Measurements from ENCODE around the gene DENND2C. TPM values are rescaled to one million over a fixed set of nuclear protein-coding genes. Genes with fewer than 3 reads are reported as not detected.

The DENND2C gene
- total RNA-seq, 3 donors from 2014 or later (not counting 1 experiment from before 2014, with no cell fraction given): 1.6 to 6.7 (median 1.7) TPM

DNA sequence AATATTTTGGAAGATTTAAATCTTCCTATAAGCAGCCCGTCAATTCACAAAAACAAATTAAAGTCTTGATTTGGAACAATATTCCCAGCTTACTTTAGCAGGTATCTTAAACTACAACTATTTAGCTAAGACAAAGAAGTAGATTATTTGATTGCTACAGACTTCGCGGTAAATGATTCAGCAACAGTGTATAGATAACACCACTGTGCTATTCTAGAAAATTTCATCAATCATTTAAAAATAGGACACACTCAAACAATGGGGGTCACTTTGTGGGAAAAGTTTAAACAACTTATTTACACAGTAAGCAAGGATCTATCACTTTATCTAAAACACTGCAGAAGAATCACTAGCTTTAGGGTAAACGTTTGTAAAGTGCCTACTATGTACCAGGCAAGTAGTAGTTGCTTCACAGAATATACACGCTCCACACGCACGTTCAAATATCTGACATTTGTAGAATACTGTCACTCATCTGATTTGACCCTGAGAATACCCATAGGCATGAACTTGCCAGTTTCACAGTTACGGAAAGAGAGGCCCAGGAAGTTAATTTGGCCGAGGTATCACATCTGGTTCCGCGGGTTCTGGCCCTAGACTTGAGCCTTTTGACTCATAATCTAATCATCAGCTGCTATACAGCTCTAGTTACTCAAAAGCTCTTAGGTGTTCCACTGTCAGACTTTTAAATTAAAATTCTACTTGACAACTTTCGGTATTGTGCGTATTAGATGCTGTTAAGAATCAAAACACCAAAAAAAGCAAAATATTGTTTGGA is 876 bp downstream of the DENND2C start:
- H3K27ac Mint-ChIP-seq: peak overlapping the region in 1 of 2 donors; percentile 79
- Histone ChIP-seq H3K27me3 (ENCODE audit: control insufficient read depth, insufficient read depth, low read length) (peaks cover 14% of the 10 kb centered on the region), H3K4me1 (ENCODE audit: control insufficient read depth, insufficient read depth, low read length) (peaks cover 13% of the 10 kb centered on the region), H3K36me3 (ENCODE audit: control insufficient read depth, insufficient read depth, low read length) (no peaks in the 10 kb centered on the region), H3K9me3 (ENCODE audit: control insufficient read depth, insufficient read depth, low read length) (no peaks in the 10 kb centered on the region), H3K27ac (ENCODE audit: low read length) (no peak overlapping the region), H3K4me3 (ENCODE audit: low read length) (peak overlapping the region; percentile 85)
- H3K36me3 Mint-ChIP-seq: no peaks in the 10 kb centered on the region
- TF ChIP-seq, protein P1, sequence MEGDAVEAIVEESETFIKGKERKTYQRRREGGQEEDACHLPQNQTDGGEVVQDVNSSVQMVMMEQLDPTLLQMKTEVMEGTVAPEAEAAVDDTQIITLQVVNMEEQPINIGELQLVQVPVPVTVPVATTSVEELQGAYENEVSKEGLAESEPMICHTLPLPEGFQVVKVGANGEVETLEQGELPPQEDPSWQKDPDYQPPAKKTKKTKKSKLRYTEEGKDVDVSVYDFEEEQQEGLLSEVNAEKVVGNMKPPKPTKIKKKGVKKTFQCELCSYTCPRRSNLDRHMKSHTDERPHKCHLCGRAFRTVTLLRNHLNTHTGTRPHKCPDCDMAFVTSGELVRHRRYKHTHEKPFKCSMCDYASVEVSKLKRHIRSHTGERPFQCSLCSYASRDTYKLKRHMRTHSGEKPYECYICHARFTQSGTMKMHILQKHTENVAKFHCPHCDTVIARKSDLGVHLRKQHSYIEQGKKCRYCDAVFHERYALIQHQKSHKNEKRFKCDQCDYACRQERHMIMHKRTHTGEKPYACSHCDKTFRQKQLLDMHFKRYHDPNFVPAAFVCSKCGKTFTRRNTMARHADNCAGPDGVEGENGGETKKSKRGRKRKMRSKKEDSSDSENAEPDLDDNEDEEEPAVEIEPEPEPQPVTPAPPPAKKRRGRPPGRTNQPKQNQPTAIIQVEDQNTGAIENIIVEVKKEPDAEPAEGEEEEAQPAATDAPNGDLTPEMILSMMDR (IDR thresholded peaks at IDR 0.05): no peak
- peak overlapping the region; percentile 91 for H3K4me3 Mint-ChIP-seq
- ATAC-seq (no peak), DNase-seq (peak in 1 of 2 donors; percentile 17)
- intact Hi-C loops (cut with micrococcal nuclease): no loop called here
- H3K4me1 Mint-ChIP-seq: peaks cover 6 to 9% of the 10 kb centered on the region in 2 donors
- no peaks in the 10 kb centered on the region for H3K9me3 Mint-ChIP-seq
- H3K27me3 Mint-ChIP-seq (ENCODE audit: low read depth in 2 of 2): peaks cover 22 to 23% of the 10 kb centered on the region in 2 donors
- 45% methylated on average over 10 of the region's 13 CpGs for WGBS (ENCODE audit: insufficient coverage)

DNA sequence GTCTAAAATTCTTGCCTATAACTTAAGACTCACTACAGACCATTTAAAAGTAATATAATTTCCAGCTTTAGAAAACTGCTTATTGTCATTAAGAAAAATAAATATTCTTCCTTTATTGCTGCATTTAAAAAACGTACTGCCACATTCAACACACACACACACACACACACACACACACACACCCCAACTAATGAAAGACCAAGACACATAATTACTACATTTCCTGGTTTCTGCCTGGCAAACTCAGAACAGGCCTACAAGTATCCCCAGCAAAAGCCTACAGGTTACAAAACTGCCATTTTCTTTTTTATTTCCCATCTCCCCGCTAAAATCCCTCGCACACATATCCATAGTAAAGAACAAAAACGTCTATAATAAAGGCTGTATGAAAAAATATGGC is 1.5 kb downstream of the DENND2C start:
- intact Hi-C loops (cut with micrococcal nuclease): no loop called here
- DNase-seq (no peak), ATAC-seq (no peak)
- Mint-ChIP-seq H3K36me3 (no peaks in the 10 kb centered on the region), H3K4me1 (peaks cover 6 to 9% of the 10 kb centered on the region in 2 donors), H3K4me3 (peak overlapping the region; percentile 91), H3K27ac (no peak overlapping the region), H3K9me3 (no peaks in the 10 kb centered on the region), H3K27me3 (ENCODE audit: low read depth in 2 of 2) (peaks cover 21 to 23% of the 10 kb centered on the region in 2 donors)
- no peaks in the 10 kb centered on the region for H3K36me3 ChIP-seq (ENCODE audit: control insufficient read depth, insufficient read depth, low read length)
- TF ChIP-seq, protein P1 (IDR thresholded peaks at IDR 0.05): no peak
- no peaks in the 10 kb centered on the region for H3K9me3 ChIP-seq (ENCODE audit: control insufficient read depth, insufficient read depth, low read length)
- H3K27ac ChIP-seq (ENCODE audit: low read length): no peak overlapping the region
- no peak overlapping the region for H3K4me3 ChIP-seq (ENCODE audit: low read length)
- H3K4me1 ChIP-seq (ENCODE audit: control insufficient read depth, insufficient read depth, low read length): peaks cover 13% of the 10 kb centered on the region
- H3K27me3 ChIP-seq (ENCODE audit: control insufficient read depth, insufficient read depth, low read length): peaks cover 14% of the 10 kb centered on the region
- WGBS (ENCODE audit: insufficient coverage): 100% methylated on average over 1 of the region's 4 CpGs

DNA sequence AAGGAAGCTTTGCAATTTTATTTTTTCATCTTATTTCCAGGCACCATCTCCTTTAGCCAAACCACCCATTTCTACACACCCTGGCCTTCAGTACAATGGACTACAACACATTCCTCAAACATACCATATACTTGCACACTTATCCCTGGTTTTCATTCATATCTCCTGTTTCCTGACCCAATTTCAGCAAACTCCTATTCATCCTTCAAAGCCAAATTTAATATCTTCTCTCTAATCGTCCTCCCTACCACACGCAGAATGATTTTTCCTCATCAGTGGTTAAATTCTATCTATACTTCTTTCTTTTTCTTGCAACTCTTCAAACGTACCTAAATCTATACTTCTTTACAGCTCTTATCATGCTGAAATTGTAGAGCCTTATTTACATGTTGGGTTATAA is 2.9 kb downstream of the DENND2C start:
- Mint-ChIP-seq H3K27ac (no peak overlapping the region), H3K27me3 (ENCODE audit: low read depth in 2 of 2) (peaks cover 25 to 29% of the 10 kb centered on the region in 2 donors), H3K36me3 (no peaks in the 10 kb centered on the region), H3K9me3 (no peaks in the 10 kb centered on the region), H3K4me1 (peaks cover 6 to 9% of the 10 kb centered on the region in 2 donors), H3K4me3 (no peak overlapping the region)
- ATAC-seq (no peak), DNase-seq (no peak)
- TF ChIP-seq, protein P1 (IDR thresholded peaks at IDR 0.05): no peak
- peaks cover 13% of the 10 kb centered on the region for H3K4me1 ChIP-seq (ENCODE audit: control insufficient read depth, insufficient read depth, low read length)
- intact Hi-C loops (cut with micrococcal nuclease): no loop called here
- WGBS (ENCODE audit: insufficient coverage): 93% methylated on average over 2 of the region's 3 CpGs
- H3K27me3 ChIP-seq (ENCODE audit: control insufficient read depth, insufficient read depth, low read length): peaks cover 14% of the 10 kb centered on the region
- H3K27ac ChIP-seq (ENCODE audit: low read length): no peak overlapping the region
- H3K36me3 ChIP-seq (ENCODE audit: control insufficient read depth, insufficient read depth, low read length): no peaks in the 10 kb centered on the region
- H3K4me3 ChIP-seq (ENCODE audit: low read length): no peak overlapping the region
- H3K9me3 ChIP-seq (ENCODE audit: control insufficient read depth, insufficient read depth, low read length): no peaks in the 10 kb centered on the region
